ENCODE results near the gene BEGAIN.

Gene BEGAIN

DNA sequence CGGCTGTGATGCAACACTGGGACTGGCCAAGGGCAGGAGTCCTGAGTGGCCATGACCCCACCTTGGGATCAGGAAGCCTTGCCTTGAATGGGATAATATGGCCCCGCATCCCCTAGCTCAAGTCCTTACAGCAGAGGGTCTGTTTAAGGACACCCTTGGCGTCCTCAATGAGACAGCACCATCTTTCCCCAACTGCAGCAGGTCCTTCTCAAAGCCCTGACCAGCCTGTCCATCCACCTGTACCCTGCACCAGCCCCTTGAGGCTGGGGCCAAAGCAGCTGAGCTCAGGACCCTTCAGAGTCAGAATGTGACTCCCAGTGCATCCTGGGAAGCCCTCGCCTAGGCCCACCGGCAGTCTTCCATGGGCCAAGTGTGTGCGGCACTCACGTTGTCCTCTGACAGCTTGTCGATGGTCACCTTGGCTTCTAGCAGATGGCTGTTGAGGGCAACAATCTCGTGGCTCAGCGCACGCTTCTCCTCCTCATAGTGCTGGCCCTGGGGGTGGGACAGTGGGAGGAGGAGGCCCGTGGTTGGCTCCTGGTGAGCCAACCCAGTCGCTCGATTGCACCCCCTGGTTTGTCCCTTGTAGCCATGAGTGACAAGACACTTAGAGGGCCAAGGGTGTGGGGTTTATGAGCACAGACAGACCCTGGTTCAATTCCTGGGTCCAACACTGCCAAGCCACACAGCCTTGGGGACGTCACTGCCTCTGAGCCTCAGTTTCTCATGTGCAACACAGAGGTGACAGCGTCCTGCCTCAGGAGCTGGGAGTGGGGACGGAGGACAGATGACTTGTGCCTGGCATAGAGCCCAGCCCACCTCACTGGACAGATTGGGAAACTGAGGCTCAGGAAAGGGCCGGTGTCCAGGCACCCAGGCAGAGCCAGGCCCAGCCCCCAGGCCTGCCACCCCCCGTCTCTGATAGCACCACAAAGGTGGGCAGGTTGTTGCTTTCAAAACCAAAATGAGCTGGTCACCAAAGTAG, 43.5 kb downstream of the BEGAIN start:
- TF ChIP-seq, protein P1, sequence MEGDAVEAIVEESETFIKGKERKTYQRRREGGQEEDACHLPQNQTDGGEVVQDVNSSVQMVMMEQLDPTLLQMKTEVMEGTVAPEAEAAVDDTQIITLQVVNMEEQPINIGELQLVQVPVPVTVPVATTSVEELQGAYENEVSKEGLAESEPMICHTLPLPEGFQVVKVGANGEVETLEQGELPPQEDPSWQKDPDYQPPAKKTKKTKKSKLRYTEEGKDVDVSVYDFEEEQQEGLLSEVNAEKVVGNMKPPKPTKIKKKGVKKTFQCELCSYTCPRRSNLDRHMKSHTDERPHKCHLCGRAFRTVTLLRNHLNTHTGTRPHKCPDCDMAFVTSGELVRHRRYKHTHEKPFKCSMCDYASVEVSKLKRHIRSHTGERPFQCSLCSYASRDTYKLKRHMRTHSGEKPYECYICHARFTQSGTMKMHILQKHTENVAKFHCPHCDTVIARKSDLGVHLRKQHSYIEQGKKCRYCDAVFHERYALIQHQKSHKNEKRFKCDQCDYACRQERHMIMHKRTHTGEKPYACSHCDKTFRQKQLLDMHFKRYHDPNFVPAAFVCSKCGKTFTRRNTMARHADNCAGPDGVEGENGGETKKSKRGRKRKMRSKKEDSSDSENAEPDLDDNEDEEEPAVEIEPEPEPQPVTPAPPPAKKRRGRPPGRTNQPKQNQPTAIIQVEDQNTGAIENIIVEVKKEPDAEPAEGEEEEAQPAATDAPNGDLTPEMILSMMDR (IDR thresholded peaks at IDR 0.05; ENCODE audit: low read depth, low read length, missing control alignments), result no peak
- DNase-seq (ENCODE audit: low read depth), result no peak
- no peak overlapping the region for H3K4me3 ChIP-seq (ENCODE audit: low read depth, low read length)
- in situ Hi-C loops (cut with HindIII; ENCODE audit: low sequenced_read_pairs), result no loop called here

DNA sequence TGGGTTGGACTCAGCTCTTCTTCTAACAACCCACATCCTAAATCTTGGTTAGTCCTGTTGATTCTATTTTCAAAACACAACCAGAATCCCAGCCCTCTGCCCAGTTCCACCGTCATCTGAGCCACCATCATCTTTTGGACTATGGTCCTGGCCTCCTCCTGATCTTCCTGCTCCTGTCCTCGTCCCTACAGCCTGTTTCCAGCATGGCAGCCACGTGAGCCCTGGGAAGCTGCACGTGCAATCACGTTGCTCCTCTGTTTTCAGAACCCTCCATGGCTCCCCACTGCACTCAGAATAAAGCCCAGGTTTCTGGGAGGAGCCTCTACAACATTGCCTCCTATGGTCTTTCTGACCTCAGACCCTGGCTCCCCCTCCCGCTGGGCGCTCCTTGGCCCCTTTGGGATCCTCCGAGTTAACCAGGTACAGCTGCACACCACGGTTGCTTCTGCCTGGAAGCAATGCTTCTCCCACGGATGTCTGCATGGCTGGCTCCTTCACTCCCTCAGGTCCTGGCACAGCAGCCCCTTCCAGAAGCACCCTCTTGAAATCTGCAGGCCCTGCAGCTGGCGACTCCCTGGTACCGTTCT, 44.5 kb downstream of the BEGAIN start:
- in situ Hi-C loops (cut with HindIII; ENCODE audit: low sequenced_read_pairs), result no loop called here
- DNase-seq (ENCODE audit: low read depth), result no peak

DNA sequence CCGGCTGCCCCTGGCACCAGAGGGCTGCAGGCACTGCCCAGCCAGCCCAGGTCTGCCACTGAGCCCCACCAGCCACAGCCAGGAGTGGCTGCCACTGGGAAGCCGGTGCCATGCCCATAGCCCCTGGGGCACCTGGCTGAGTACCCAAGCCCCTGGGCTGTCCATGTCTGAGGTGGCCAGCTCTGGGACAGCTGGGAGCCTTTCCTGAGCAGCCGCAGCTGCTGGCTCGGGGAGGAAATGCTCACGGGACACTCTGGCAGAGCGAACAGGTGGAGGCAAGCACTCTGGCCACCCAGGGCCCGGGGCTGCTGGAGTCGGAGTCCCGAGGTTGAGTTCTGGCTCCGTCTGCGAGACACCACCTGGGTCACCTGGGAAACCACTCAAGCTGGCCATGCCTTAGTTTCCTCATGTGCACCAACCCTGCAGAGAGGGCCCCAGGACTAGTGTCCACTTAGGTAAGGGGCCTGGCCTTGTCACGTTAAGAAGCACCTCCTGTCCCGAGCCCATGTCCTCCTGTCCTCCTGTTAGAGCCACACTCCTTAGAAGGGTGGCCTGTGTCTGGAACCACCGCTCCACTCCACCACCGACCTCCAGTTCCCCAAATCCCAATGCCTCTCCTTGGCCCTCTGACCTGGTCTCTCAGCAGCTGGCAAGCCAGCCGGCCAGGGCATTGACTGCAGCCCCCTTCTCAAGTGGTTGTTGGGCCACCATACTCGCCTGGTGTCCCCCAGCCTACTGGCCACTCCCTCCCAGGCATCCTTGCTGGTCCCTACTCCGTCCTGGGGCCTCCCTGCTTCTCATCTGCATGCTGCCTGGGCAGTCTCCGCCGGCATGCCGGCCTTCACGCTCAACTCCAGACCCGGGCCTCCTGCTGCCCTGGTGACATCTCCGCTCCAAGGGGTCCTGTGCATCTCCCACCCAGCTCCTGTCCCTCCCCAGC, 45.3 kb downstream of the BEGAIN start:
- in situ Hi-C loops (cut with HindIII; ENCODE audit: low sequenced_read_pairs), result no loop called here
- no peak overlapping the region for H3K4me3 ChIP-seq (ENCODE audit: low read depth, low read length)
- TF ChIP-seq, protein P1 (IDR thresholded peaks at IDR 0.05; ENCODE audit: low read depth, low read length, missing control alignments), result no peak
- DNase-seq (ENCODE audit: low read depth), result no peak

More for the DNA sequence above, 44.5 kb downstream of the BEGAIN start:
- H3K4me3 ChIP-seq (ENCODE audit: low read depth, low read length), result no peak overlapping the region
- TF ChIP-seq, protein P1 (IDR thresholded peaks at IDR 0.05; ENCODE audit: low read depth, low read length, missing control alignments), result no peak

DNA sequence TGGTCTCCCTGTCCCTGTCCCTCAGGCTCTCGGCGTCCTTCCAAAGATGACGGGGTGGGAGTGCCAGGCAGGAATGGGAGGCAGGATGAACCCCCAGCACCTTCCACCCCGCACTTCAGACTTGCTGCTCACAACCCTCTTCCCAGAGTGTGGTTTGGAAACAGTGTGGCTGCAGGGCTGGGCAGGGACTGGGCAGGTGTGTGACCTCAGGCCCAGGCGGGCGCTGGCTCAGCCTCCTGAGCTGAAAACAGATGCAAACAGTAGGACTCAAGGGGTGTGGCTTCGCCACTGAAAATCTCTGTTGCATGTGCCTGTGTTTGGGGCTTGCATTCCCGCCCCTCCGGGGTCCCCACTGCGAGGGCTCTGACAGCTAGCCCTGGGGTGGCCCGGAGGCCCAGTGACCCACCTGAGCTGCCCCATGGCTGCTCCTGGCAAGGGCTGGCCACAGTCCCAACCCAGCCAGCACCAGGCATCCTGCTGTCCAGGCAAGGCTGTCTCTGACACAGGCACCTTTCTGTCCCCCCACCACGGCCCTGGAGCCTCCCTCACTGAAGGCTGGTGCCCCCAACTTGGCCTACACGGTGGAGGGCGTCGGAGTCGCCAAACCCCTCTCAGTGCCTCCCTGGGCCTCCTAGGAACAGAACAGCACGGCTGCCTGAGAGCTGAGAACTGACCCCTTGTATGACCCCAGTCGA, 46.1 kb downstream of the BEGAIN start:
- TF ChIP-seq, protein P1 (IDR thresholded peaks at IDR 0.05; ENCODE audit: low read depth, low read length, missing control alignments), result no peak
- in situ Hi-C loops (cut with HindIII; ENCODE audit: low sequenced_read_pairs), result no loop called here
- DNase-seq (ENCODE audit: low read depth), result no peak
- no peak overlapping the region for H3K4me3 ChIP-seq (ENCODE audit: low read depth, low read length)

GRCh38 chr14:100540141-100540925, 46.9 kb downstream of the BEGAIN start:
- DNase-seq (ENCODE audit: low read depth), result no peak
- in situ Hi-C loops (cut with HindIII; ENCODE audit: low sequenced_read_pairs), result no loop called here
- TF ChIP-seq, protein P1 (IDR thresholded peaks at IDR 0.05; ENCODE audit: low read depth, low read length, missing control alignments), result peak; percentile 18
- H3K4me3 ChIP-seq (ENCODE audit: low read depth, low read length), result no peak overlapping the region

Measured in astrocyte of the cerebellum (primary cell).